Dedifferentiated amniotic fluid mesenchymal stem cell (primary cell): ENCODE measurements around the gene SRXN1.
"Not testable (repeated sequence)": the region's sequence is repeated elsewhere in the genome, so short reads cannot be mapped to it uniquely, and the experiment has no call there.

Source experiments
- DNase-seq: peaks from one replicate; pipeline ENCODE4 v3.0.0-alpha.2; 2016; ENCODE audit errors: extremely low spot score

The SRXN1 gene

GRCh38 chr20:655726-656624 is 3.0 kb upstream of the SRXN1 start:
- no peak for DNase-seq

GRCh38 chr20:654417-654750 is 1.4 kb upstream of the SRXN1 start:
- DNase-seq: no peak

GRCh38 chr20:653590-654416 is 803 bp upstream of the SRXN1 start:
- DNase-seq: no peak

- DNase-seq: no peak
Measured at GRCh38 chr20:652615-653109, 338 bp downstream of the SRXN1 start.

GRCh38 chr20:651713-652614 is 1.0 kb downstream of the SRXN1 start:
- no peak for DNase-seq

GRCh38 chr20:650954-651353 is 2.0 kb downstream of the SRXN1 start:
- DNase-seq: no peak

GRCh38 chr20:650281-650680 is 2.7 kb downstream of the SRXN1 start:
- no peak for DNase-seq

- no peak for DNase-seq
Measured at GRCh38 chr20:647479-648019, 5.5 kb downstream of the SRXN1 start.

- no peak for DNase-seq
Measured at GRCh38 chr20:646868-647233, 6.1 kb downstream of the SRXN1 start.

GRCh38 chr20:646107-646867 is 6.7 kb downstream of the SRXN1 start:
- no peak for DNase-seq

- DNase-seq: no peak
Measured at GRCh38 chr20:645318-646106, 7.5 kb downstream of the SRXN1 start.

GRCh38 chr20:644692-645317 is 8.2 kb downstream of the SRXN1 start:
- no peak for DNase-seq

GRCh38 chr20:642398-643174 is 10.4 kb downstream of the SRXN1 start:
- no peak for DNase-seq

GRCh38 chr20:642013-642397 is 11.0 kb downstream of the SRXN1 start:
- not testable (repeated sequence) for DNase-seq

- DNase-seq: no peak
Measured at GRCh38 chr20:641516-641875, 11.5 kb downstream of the SRXN1 start.

GRCh38 chr20:640674-641515 is 12.1 kb downstream of the SRXN1 start:
- no peak for DNase-seq

- DNase-seq: no peak
Measured at GRCh38 chr20:638579-638978, 14.4 kb downstream of the SRXN1 start.

GRCh38 chr20:637559-637958 is 15.4 kb downstream of the SRXN1 start:
- no peak for DNase-seq
